GM21576 (cell line): ENCODE data around the gene C1R.

Source experiments
- ATAC-seq: cut with Tn5 transposase; IDR thresholded peaks from one replicate; pipeline ENCODE4 v1.9.1; 2021; ENCODE audit warnings: mild to moderate bottlenecking, moderate library complexity; ENCODE audit not compliant: unreplicated experiment

C1R gene

DNA sequence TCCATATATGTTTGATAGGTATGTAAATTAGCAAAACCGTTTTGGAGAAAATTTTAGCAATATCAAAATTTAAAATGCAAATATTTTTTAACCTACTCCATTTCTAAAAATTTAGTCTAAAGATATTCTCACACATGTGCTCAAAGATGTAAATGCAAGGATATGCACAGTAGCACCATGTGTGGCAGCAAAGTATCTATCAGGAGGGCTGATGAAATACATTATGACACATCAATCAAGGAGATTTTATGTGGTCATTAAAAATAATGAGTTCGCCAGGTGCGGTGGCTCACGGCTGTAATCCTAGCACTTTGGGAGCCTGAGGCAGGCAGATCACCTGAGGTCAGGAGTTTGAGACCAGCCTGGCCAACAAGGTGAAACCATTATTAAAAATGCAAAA is 8.0 kb upstream of the C1R start:
- no peak for ATAC-seq

DNA sequence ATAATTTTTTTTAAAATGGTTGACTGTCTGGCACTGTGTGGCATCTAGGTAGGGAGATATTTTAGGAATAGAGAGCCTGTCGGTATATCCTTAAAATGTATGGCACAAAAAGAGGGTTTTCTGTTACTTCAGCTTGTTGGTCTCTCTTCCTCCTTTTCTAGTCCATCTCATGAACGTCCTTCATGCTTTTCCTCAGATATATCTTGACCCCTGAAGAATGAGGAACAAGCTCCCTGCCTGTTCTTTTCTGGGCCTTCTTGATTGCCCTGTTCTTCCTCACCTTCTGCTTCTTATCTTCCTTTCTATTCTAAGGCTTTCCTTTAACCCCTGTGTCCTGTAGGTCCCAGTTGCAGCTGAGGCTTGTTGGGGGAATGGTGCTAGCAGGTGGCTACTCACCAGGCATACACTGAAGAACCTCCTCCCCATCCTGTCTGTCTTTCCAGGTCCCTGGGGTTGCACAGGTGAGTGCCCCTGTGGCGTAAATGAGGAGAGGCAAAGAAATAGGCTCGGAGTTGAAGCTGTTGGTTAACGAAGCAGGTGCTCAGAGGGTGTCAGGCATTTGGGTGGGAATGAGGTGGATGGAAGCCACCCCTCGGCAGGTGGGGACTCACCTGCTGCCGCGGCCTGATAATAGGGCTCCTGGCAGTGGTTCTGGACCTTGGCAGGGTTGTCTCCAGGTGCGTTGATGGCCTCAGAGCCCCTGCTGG is 7.2 kb upstream of the C1R start:
- ATAC-seq = no peak

DNA sequence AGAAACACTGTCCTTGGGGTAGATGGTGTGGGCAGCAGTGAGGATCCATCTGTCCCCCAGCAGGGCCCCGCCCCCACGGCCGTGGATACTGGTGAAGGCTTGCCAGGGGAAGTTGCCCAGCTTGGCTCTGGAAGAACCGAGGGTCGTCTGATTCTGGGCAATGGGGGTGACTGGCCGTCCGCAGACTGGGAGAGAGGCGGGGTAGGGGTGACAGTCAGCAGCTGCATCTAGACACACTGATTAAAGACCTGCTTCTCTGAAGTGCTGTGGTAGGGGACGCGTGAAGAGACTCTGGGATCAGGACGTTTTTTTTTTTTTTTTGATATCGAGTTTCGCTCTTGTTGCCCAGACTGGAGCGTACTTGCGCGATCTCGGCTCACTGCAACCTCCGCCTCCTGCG is 4.7 kb upstream of the C1R start:
- no peak for ATAC-seq

- no peak for ATAC-seq
Observed at GRCh38 chr12:7096006-7096932, 4.0 kb upstream of the C1R start.

DNA sequence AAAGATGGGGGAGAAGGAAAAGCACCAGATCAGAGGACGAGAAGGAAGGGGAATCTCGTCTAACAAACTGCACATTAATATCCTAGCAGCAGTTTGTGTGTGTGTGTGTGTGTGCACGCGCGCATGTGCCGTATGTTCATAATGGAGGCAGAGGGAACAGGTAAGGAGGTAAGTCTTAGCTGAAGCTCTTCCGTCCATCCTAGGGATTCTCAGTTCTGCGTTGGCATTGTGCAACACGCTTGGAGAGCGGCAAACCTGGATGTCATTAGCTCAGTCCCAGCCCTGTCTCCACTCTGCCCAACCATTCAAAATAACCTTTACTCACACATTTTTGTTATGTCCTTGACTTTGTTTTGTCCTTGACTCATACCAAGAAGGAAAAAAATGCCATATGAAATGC is 1.6 kb upstream of the C1R start:
- ATAC-seq = no peak

- ATAC-seq = no peak
Observed at GRCh38 chr12:7093486-7093885, 1.2 kb upstream of the C1R start.

DNA sequence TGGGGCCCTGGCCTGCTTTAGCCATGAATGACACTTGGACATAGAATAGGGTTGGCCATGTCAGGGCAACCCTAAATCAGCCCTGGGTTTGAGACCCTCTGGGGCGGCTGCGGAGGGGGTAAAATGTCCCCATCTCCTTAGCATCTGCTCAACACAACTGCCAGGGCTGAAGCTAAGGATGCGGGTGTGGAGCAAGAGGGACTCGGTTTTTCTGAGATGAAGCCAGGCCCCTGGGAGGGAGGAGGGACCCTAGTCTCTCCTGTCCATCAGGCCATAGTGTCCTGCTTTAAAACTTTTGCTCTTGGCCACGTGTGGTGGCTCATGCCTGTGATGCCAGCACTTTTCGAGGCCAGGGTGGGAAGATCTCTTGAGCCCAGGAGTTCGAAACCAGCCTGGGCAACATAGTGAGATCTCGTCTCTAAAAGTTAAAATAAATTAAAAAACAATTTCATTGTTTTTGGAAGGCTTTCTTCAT is 778 bp upstream of the C1R start:
- no peak for ATAC-seq

DNA sequence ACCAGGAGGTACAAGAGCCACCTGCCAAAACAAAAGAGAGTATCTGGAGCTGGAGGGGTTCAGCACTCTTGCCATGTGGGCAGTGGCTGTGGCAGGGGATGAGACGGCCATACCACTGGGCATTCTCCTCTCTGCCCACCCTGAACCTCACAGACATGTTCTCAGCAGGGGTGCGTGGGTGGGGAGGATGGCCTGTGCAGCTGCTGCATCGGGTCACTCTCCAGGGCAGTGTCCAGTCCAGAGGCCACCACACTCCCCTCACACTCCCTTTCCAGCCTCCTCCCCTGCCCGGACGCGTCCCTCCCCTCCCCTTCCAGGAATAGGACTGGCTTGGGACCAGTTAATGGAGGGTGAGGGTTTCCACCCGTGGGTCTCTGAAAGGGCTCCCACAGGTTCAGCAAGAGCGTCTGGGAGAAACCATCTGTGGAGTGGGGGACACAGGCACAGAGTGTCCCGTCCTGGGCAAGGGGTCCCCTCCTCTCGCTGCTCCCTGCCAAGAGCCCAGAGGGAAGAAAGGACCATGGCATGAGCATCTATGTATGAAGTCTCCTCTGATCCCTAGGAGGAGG is 501 bp downstream of the C1R start:
- ATAC-seq = no peak

DNA sequence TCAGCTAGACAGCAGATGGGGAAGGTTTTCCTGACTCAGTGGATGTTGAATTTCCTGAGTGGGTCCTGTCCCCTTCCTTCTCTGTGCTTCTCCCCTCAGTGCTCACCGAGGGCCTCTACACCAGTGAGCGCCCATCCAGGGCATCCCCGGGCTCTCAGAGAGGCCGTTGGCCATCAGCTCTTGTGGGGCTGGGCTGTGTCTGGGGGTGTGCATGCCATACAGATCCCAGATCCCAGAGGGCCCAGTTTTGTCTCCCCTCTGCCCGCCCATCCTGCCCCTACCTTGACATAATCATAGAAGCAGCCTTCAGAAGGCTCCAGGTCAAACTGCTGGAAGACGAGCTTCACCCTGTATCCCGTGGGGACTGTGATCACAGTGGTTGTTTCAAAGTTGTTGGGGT is 1.1 kb downstream of the C1R start:
- no peak for ATAC-seq

DNA sequence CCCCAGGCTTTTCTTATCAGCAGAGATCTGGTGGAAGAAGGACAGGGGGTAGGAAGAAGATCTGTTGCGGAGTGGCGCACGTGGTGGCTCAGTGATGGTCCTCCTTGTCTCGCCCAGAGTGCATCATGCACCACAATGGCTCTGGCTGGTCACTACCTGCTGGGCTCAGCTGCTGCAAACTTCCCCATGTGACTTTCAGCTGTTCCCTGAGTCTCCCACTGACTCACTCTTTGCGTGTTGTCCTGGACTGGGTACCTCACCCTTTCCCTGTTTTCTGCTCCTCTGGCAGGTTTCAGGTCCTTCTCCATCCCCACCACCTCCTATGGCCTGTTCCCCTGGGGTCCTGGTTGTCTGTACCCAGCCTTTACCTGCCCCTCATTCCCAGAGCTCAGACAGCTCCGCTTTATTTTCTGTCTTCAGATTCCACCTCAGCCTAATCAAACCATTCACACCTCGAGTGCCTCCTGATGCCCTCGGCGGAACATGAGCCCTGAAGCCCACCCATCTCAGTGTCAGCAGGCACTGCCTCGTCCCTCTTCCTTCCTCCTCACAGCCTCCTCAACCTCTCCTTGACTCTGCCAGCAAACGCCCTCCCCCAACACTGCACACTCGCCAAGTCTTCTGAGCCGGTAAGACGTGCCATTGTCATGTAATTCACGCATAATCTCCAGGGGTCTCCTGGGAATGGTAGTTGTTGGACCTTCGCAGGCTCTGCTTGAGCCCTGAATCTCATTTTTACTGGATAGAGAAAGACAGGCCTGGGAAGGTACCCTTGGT is 1.8 kb downstream of the C1R start:
- no peak for ATAC-seq

GRCh38 chr12:7089196-7089871 is 2.9 kb downstream of the C1R start:
- ATAC-seq = no peak

GRCh38 chr12:7083125-7083524 is 9.1 kb downstream of the C1R start:
- ATAC-seq = no peak

- ATAC-seq = no peak
Observed at GRCh38 chr12:7081037-7081436, 11.2 kb downstream of the C1R start.

- ATAC-seq = no peak
Observed at GRCh38 chr12:7079826-7080125, 12.5 kb downstream of the C1R start.

DNA sequence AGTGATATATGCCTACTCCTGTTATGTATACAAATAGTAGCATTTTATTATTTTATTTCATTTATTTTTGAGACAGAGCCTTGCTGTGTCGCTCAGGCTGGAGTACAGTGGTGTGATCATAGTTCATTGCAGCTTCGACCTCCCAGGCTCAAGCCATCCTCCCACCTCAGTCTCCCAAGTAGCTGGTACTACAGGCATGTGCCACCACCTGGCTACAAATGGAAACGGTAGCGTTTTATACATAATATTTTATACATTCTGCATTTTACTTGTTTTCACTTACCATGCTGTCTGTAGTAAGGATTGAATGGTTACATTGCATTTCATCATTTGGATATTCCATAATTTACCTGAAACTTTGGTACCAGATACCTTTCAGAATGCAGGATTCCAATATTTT is 14.1 kb downstream of the C1R start:
- ATAC-seq = no peak

GRCh38 chr12:7076493-7076892 is 15.8 kb downstream of the C1R start:
- ATAC-seq = no peak

DNA sequence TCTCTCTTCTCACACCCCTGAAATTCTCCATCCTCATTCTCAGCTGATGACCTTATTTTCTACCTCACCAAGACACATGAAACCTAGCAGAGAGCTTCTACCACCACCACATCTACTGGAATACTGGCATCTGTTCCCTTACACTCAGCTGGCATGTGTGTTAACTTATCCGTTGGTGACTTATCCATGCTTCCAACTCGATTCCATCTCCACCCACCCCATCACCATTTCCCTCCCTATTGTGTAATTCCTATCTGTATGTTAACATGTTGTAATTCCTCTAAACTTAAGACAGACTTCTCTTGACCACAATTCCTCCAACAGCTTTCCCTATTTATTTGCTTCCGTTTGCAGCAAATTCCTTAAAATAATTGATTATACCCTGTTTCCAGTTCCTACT is 16.3 kb downstream of the C1R start:
- ATAC-seq = no peak

GRCh38 chr12:7075518-7075917 is 16.7 kb downstream of the C1R start:
- no peak for ATAC-seq

DNA sequence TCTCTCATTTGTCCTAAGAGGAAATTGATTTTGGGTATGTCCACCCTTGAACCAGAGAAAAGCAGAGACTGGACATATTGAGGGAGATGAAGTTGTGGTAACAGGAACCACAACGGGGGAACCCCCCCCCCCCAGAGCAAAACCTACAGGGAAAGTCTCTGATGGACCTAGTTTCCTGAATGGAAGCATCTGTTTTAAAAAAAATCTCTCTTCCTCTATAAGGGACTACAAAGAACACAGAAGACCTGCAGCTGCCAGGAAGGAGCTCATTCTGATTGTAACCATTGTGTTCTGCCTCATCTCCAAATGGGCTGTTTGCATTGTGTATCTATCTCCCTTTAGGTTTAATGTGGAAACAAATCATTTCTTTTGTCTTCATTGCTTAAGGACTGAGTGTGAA is 18.3 kb downstream of the C1R start:
- no peak for ATAC-seq

DNA sequence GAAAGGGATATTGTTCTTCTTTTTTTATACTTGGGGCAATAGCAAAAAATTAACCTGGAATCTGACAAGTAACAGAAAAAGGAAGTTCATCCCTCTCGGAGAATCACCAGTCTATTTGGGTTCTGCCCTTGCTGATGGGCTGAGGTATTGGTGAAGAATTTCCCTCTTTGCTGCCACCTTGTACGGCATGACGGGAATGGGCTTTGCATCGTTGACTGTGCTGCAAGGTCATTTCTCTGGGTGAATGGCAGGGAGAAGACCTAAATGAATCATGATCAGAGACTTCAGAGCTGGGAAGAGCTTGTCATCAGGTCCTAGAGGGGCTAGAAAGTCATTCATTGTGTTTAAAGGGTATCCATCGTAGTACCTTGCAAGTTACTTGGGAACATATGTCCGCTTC is 19.7 kb downstream of the C1R start:
- no peak for ATAC-seq

DNA sequence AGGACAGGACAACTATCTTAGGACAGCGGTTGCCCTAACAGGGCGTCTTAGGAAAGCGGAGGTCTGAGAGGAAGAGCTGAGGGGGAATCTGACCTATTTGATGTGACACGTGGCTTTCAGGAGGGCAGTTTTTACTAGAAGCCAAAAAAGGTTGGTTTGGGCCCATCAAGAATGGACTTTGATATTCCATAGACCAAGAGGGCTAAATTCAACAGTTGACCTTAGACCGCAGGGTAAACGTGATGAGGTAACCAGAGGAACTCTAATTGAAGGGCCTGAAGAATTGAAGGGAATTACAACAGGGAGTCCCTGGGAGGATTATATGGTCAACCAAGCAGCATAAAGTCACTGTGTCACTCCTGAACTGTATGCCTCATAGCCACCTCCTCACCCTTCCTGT is 20.2 kb downstream of the C1R start:
- ATAC-seq = no peak
